ENCODE data around the gene TNIP1.
A peak's percentile ranks its signal among the peaks of the same experiment; 100 is the strongest.

Gene TNIP1

GRCh38 chr5:151104795-151105194 lies 24.0 kb upstream of the TNIP1 start:
- DNase-seq, result no peak

GRCh38 chr5:151101746-151102145 lies 20.9 kb upstream of the TNIP1 start:
- no peak for DNase-seq

DNA sequence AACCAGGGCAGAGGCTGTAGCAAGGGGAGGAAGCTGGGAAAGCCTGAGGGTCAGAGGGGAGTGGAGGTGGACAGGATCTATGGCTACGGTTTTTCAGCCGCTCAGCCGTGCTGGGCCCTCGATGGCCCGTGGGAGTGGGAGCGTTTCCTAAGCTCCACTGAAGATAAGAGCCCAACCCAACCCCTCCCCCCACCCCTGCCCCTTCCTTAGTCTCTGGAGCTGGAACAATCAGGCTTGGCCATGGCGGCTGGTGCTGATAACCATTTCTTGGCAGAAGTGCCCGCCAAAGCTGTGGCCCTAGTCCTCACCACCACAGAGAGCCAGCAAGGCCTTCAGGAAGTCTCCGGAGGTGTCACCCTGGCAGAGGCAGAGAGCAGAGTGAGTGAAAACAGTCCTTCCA lies 20.3 kb upstream of the TNIP1 start:
- DNase-seq, result no peak

DNA sequence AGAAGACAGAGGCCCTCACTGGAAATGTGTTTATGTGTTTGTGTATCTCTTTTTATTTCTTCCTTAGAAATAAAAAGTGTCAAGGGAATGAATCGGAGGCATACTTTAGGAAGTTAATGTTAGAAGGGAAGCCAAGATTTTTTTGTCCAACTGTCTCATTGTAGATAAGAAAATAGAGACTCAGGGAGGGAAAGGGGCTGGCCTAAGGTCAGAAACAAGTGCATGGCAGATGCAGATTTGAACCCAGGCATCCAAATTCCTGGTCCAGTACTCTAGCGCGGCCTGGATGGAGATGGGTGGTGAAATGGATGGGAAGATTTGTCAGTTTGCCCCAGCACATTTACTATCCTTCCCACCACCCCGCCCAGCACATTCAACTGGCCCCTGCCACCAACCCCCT lies 19.8 kb upstream of the TNIP1 start:
- DNase-seq, result no peak

DNA sequence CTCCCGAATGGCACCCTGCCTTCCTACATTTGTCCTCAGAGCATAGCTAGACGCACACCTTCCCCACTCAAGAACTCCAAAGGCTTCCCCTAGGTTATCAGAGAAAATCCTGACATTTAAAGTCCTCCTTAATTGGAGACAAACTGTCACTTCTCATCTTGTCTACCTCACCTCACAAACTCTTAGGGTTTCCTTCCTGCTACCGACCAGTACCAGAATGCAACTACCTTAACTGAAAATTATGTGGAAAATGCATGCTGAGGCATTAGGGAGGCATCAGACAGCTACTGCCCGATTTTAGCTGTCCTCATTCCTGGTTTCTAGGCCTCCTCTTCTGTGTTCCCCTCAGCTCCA lies 17.9 kb upstream of the TNIP1 start:
- no peak for DNase-seq

DNA sequence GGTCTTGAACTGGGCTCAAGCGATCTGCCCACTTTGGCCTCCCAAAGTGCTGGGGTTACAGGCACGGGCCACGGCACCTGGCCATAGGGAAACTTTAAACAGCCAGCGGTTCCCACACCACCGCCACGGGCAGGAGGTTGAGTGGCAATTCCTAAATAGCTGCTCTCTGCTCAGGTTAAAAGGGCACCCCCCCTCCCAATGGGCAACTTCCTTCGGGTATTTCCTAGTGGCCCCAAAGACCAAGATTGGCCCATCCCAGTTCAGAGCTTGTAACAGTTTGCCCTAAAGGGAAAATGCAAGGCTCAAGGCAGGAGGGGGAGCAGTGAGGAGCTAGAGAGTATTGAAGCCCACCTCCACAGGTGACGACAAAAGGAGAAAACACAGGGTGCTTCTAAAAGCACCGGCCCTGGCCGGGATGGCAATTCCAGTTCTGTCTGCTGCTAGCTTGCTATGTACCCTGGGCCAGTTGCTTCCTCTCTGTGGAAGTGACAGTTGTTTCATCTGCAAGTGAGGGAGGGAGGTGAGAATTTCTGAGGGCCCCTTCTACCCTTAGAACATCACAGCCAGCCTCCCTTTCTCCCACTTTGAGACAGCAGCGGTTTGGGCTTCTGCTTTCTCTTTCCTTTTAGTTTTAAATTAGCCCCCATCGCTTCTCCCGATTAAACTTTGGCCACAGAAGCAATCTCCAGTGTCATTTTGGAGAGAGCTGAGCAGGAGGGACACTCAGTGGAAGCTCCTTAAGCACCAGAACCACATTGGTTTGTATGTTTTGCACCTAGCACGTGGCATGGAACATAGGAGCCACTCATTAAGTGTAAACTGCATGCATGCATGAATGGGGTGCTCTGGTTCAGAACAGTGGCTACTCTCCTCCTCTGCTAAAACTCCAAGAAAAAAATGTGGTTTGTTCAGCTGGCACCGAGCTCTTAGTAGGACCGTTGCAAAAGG lies 17.3 kb upstream of the TNIP1 start:
- no peak for DNase-seq

- DNase-seq, result no peak
Observed at GRCh38 chr5:151097061-151097460, 16.2 kb upstream of the TNIP1 start.

GRCh38 chr5:151096001-151096373 lies 15.2 kb upstream of the TNIP1 start:
- no peak for DNase-seq

DNA sequence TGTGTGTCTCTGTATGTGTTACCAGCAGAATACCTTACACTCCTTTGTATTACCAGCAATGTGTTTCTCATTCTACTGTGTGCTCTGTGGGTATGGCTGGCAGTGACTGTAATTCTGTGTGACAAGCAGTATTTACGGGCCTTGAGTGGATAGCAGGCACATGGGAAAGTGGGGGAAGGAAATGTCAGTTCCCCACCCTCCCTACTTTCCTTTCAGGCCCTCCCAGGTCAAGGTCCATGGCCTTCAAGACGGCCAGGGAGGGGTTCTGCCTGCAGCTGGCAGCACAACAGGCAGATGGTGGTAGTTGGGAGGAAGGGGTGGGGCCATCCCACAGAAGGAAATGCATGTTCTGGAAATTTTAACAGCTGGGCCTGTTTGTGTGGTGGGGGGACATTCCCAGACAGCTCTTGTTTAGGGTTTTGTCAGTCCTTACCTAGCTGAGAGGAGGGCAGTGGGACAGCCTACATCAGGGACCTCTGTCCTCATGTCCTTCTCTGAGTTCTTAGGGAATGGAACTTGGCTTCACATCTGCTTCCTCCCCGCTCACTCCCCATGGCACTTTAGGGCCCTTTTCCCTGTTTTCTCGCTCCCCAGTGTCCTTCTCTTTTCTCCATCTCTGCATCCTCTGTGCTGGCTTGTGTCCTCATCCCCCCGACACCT lies 14.6 kb upstream of the TNIP1 start:
- DNase-seq, result no peak

DNA sequence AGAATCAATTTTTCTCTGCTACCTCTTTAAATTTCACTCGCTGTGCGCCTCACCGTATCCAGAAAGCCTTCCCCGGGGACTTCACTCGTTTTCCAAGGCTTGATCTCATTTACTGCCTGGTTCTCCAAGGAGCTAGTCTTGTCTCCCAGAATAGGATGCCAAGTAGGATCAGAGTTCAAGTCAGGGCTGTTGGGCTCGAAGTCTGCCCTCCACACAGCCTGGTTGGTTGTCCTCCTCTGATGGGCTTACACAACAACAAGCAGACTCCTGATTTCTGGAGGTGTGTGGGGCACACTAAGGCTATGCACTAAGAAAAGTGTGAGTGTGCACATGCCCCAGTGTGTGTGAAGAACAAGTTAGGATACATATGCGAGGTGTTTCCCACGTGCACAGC lies 14.0 kb upstream of the TNIP1 start:
- DNase-seq, result no peak

DNA sequence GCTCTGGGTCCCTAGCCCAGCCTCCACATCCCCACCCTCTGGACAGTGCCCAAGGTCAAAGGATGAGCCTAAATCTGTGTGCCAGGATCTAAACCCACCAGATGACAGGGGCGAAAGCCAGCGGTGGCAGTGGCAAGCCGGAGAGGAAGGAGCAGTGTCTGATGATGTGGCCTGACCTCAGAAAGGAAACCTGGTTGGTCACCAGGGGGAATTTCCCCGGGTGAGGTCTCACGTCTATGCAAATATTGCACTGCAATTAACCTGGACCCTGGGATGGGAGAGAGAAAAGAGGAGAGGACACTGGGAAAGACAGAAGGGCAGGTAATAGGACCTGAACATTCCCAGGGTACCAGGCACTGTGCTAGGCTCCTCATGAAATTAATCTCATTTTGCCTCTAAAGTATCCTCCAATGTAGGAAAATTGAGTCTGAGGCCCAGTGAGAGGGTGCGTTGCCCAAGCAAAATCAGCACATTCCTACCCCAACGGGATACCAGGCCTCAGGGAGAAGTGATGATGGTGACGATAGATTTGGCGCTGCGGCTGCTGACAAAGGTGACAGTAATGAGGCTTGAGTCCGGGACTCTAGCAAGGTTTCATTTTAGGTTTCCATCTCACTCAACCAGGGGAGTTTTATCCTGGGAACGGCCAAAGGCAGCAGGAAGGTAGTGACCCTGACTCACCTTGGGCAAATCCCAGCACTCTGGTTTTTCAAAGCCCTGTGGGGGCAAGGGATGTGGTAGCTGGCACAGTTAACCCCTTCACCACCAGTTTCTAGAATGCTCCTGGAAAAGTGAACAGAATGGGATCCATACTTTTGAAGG lies 13.4 kb upstream of the TNIP1 start:
- DNase-seq, result no peak

DNA sequence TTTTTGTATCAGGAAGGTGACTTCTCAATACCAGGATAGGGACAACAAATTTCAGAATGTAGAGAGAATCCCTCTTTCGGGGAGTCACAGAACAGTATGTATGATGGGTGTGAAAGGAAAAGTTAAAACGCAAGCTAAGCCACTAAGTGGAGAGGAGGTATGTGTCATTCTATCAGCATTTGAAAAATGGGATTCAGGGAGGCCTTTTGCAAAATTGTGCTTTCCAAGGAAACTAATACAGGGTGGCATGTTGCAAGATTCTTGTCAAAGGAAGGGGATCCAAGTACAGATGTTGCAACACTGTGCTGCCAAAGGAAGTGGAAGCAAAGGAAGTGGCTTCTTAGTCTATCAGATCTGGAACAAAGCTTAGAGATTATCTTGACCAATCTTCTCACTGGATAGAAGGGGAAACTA lies 12.6 kb upstream of the TNIP1 start:
- DNase-seq, result peak; percentile 48

- DNase-seq, result peak; percentile 22
Observed at GRCh38 chr5:151092762-151093161, 11.9 kb upstream of the TNIP1 start.

- DNase-seq, result no peak
Observed at GRCh38 chr5:151089726-151090125, 8.9 kb upstream of the TNIP1 start.

DNA sequence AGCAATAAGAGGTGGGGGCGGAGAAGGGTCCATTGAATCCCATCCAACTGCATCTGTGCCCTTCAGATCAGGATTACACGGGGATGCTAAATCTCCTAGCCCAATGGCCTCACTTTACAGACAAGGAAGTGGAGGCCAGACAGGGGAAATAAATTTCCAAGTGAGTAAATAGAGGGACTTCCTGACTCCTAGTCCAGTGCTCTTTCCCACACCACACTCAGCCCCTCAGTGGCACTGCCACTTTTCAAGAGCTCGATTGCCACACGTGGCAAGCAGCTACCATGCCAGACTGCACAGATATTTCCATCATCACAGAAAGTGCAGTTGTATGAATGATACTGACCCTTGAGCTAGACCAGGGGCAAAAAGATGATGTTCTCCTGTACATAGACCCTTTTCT lies 8.2 kb upstream of the TNIP1 start:
- no peak for DNase-seq

DNA sequence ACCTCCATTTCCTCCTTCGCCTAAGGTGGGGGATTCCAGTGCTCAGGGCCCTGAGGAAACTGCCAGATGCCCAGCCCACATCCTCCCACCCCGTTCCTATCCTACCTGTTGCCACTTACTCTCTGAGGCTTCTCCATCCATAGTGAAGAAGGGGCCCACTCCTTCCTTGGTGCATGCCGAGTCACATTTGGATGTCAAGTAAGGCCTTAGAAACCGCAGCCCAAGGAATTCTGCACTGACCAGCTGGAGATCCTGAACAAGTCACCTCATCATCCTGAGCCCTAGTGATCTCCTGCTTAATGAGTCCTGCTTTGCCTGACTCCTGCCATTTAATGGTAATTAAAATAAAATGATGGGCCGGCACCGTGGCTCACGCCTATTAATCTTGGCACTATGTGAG lies 6.7 kb upstream of the TNIP1 start:
- no peak for DNase-seq

DNA sequence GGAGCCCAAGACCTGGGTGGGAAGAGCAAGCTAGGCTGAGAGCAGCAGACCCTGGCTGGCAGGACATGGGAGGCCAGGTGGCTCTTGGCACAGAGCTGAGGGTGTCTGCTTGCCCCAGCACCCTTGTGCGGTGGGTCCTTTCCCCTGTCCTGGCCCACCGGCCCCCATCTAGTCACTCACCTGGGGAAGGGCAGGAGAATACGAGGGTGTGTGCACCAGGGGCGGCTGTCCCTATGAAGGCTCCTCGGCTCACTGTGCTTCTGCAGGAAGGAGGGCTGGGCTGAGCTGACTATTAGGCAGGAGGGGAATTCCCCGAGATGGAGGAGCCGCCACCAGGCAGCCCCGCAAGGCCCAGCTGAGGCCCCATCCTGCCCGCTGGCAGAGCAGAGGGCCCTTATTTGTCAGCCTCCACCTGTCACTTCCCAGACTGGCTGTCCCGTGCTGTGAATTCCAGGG lies 6.1 kb upstream of the TNIP1 start:
- no peak for DNase-seq

GRCh38 chr5:151086192-151086869 lies 5.5 kb upstream of the TNIP1 start:
- DNase-seq, result no peak

DNA sequence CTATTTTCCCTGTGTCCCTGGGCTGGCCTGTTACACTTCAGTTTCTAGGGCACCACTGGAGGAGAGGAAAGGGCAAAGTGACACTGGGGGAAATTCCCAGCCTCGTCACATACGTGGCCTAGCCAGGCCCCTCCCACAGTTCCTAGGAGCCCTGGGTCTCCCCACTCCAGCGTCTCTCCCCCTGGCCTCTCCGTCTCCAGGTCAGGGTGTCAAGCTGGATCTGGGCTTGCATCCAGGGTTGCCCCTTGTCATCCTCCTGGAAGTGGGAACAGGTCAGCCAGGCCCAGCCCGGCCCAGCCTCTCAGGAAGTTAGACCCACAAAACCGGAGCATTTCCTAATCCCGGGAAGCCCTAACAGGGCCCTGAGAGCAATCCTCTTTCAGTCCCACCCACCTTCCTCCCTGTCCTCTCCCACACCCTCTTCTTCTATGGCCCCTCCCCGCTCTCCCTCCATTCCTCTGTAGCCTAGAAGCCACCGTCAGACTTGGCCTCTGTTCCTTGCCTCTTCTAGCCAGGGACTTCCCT lies 4.7 kb upstream of the TNIP1 start:
- no peak for DNase-seq

GRCh38 chr5:151084363-151084762 lies 3.5 kb upstream of the TNIP1 start:
- DNase-seq, result no peak

DNA sequence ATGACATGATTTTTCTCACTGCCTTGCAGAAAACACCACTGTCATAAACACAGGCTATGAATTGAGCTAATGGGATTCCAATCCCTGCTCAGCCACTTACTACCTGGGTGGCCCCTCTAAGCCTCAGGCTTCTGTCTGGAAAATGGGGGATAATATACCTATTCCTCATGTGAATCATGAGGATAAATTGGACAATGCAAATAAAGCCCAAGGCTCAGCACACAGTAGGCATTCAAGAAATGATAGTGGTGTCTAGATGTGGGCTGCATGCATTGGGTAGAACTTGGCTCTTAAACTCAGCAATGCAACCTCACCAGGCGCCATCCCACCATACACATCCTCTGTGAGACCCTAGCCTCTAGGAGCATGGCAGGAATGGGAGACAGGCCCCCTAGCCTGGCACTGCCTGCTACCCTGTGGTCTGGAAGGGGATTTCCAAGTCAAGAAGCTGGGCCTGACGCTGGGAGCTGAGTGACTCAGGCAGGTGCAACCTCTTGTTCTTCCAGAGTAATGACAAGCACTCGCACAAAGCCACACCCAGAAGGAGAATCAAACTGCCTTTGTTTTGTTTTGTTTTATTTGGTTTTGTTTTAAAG lies 2.3 kb upstream of the TNIP1 start:
- no peak for DNase-seq

DNA sequence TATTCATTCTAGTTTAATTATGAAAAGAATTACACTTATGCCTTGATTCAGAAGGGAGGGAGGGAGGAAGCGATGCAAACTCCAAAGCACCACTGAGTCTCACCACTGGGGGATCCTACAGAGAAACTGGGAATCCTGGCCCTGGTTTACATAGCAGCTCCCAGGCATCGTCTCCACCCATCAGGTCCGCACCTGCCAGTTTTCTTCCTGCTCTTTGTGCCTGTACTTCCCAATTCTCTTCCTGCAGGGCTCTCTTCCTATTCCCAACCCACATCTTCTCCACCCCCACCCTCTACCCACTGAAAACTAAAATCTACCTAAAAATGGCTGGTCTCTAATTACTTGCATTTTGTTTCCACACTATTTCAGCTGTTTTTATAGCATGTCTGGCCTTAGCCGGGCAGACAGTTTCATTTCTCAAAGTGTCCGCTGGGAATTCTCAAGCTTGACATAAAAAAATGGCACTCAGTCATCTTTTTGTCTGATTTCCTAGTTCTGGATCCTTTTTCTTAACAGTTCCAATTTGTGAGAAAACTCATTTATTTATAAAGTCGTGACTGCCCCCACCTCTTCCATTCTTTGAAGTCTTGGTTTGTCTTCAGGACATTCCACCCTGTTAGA lies 1.6 kb upstream of the TNIP1 start:
- DNase-seq, result no peak

All from T1000 (cell line).